Measurements from ENCODE around the gene EPN2. TPM values are rescaled to one million over a fixed set of nuclear protein-coding genes. Genes with fewer than 3 reads are reported as not detected.
"Not testable (repeated sequence)": the region's sequence is repeated elsewhere in the genome, so short reads cannot be mapped to it uniquely, and the experiment has no call there.

Gene EPN2
- total RNA-seq, 6 donors from 2014 or later = 26.3 to 64.5 (median 47.9) TPM

DNA sequence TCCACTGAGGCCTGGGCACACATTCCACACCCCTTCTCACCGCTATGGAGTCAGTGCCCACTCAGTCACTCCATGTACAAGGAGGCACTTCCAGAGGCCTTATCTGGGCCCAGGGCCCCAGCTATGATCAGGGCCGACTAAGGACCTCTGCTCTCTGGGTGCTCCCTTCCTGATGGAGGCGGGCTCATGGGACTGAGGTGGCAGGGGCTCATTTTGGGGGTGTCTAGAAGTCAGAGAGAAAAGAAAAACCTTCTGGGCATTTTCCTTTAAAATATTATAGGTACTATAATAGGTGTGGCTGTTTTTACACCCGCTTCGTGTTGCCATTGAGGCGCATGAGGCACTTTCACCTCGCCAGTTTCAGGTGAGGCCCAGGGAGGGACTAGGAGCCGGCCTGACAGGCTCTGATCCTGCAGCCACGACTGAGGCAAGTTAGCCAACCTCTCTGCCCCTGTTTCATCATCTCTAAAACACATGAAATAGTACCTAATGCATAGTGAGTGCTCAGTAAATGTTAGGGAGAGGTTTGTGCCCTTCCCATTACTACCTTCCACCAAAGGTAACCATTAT is 111.0 kb downstream of the EPN2 start:
- Histone ChIP-seq H3K27ac (no peak overlapping the region), H3K4me1 (peaks cover 0 to 6% (median 2%) of the 10 kb centered on the region in 4 donors), H3K36me3 (no peaks in the 10 kb centered on the region), H3K27me3 (no peaks in the 10 kb centered on the region), H3K4me3 (no peak overlapping the region), H3K9me3 (no peaks in the 10 kb centered on the region)
- TF ChIP-seq POLR2A (IDR thresholded peaks at IDR 0.05) (no peak), POLR2AphosphoS5 (IDR thresholded peaks at IDR 0.05) (no peak), EP300 (IDR thresholded peaks at IDR 0.05) (no peak)
- TF ChIP-seq, protein P1, sequence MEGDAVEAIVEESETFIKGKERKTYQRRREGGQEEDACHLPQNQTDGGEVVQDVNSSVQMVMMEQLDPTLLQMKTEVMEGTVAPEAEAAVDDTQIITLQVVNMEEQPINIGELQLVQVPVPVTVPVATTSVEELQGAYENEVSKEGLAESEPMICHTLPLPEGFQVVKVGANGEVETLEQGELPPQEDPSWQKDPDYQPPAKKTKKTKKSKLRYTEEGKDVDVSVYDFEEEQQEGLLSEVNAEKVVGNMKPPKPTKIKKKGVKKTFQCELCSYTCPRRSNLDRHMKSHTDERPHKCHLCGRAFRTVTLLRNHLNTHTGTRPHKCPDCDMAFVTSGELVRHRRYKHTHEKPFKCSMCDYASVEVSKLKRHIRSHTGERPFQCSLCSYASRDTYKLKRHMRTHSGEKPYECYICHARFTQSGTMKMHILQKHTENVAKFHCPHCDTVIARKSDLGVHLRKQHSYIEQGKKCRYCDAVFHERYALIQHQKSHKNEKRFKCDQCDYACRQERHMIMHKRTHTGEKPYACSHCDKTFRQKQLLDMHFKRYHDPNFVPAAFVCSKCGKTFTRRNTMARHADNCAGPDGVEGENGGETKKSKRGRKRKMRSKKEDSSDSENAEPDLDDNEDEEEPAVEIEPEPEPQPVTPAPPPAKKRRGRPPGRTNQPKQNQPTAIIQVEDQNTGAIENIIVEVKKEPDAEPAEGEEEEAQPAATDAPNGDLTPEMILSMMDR (IDR thresholded peaks at IDR 0.05) = no peak
- WGBS, 2 donors = 80 to 88% methylated on average over 9 of the region's 9 CpGs
- ATAC-seq (ENCODE audit: low FRiP score in 2 of 2) = no peak
- no peak for DNase-seq

DNA sequence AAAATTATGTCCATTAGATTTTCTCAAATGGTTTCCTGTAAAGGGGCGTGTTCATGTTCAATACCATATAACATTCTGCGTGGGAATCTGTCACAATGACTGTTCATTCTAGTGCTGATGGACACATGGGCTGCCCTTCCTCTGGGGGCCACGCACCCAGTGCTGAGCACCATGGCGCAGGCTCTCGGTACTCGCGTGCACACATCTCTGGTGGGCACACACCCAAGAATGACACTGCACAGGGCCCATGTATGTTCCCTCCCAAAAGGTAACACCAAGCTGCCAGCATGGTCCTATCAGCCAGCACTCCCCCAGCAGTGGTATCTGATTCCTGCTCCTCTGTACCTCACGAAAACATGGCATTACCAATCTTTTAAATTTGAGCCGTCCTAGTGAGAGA is 111.6 kb downstream of the EPN2 start:
- Histone ChIP-seq H3K27ac (no peak overlapping the region), H3K27me3 (no peaks in the 10 kb centered on the region), H3K9me3 (no peaks in the 10 kb centered on the region), H3K4me3 (no peak overlapping the region), H3K4me1 (peaks cover 0 to 6% (median 2%) of the 10 kb centered on the region in 4 donors), H3K36me3 (no peaks in the 10 kb centered on the region)
- DNase-seq (peak in 1 of 2 donors; percentile 17), ATAC-seq (ENCODE audit: low FRiP score in 2 of 2) (no peak)
- 94% methylated on average over 8 to 9 of the region's 9 CpGs for WGBS, 2 donors
- TF ChIP-seq, protein P1 (IDR thresholded peaks at IDR 0.05) = no peak
- TF ChIP-seq EP300 (IDR thresholded peaks at IDR 0.05) = no peak

DNA sequence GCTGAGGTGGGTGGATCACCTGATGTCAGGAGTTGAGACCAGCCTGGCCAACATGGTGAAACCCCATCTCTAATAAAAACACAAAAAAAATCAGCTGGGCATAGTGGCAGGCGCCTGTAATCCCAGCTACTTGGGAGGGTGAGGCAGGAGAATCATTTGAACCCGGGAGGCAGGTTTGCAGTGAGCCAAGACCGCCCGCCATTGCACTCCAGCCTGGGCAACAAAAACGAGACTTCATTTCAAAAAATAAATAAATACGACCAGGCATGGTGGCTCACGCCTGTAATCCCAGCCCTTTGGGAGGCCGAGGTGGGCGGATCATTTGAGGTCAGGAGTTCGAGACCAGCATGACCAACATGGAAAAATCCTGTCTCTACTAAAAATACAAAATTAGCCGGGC is 116.2 kb downstream of the EPN2 start:
- H3K36me3 ChIP-seq; ATAC-seq (ENCODE audit: low FRiP score in 2 of 2); H3K27ac ChIP-seq; H3K4me1 ChIP-seq; DNase-seq; H3K9me3 ChIP-seq; H3K4me3 ChIP-seq; H3K27me3 ChIP-seq: not testable (repeated sequence)
- WGBS, 2 donors = 96% methylated on average over 11 of the region's 11 CpGs

DNA sequence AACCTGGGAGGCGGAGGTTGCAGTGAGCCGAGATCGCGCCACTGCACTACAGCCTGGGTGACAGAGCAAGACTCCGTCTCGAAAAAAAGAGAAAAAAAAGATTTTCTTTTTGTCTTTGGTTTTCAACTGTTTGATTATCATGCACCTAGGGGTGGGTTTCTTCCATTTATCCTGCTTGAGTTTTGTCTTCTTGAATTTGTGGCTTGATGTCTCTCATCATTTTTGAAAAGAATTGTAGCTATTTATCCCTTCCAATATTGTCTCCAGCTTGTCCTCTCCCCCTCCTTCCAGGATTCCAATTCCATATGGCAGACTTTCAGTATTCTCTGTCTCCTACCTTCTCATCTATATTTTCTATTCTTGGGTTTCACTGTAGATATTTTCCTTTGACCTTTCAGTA is 117.6 kb downstream of the EPN2 start:
- Histone ChIP-seq H3K36me3 (peaks cover 0 to 3% (median 0%) of the 10 kb centered on the region in 4 donors), H3K27me3 (no peaks in the 10 kb centered on the region), H3K9me3 (no peaks in the 10 kb centered on the region), H3K4me1 (no peaks in the 10 kb centered on the region), H3K27ac (no peak overlapping the region), H3K4me3 (no peak overlapping the region)
- DNase-seq = no peak
- no peak for TF ChIP-seq EP300 (IDR thresholded peaks at IDR 0.05)
- no peak for TF ChIP-seq POLR2AphosphoS5 (IDR thresholded peaks at IDR 0.05)
- no peak for TF ChIP-seq POLR2A (IDR thresholded peaks at IDR 0.05)
- TF ChIP-seq, protein P1 (IDR thresholded peaks at IDR 0.05) = no peak
- no peak for ATAC-seq (ENCODE audit: low FRiP score in 2 of 2)
- WGBS, 2 donors = 79 to 93% methylated on average over 6 of the region's 6 CpGs

DNA sequence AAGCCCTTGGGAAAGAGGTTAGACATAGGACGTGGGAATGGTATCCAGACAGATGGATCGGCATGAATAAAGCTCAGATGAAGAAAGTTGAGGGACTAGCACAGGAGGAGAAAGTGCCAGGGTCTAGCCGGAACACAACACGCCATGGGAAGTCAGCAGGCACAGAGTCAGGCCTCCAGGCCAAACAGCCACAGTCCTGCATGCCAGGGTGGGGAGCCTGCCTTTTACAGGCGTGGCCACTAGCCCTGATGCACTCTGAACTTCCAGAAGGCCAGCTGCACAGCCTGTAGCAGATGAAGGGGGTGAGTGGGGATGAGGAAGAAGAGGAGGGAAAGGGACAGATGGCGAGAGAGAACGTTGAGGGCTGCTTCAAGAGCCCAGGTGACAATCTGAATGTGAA is 120.2 kb downstream of the EPN2 start:
- Histone ChIP-seq H3K4me3 (no peak overlapping the region), H3K36me3 (peaks cover 0 to 3% (median 0%) of the 10 kb centered on the region in 4 donors), H3K9me3 (no peaks in the 10 kb centered on the region), H3K27ac (no peak overlapping the region), H3K4me1 (peaks cover 7 to 10% (median 8%) of the 10 kb centered on the region in 4 donors), H3K27me3 (no peaks in the 10 kb centered on the region)
- 86 to 87% methylated on average over 7 of the region's 7 CpGs for WGBS, 2 donors
- TF ChIP-seq EP300 (IDR thresholded peaks at IDR 0.05) (no peak), POLR2AphosphoS5 (IDR thresholded peaks at IDR 0.05) (no peak), POLR2A (IDR thresholded peaks at IDR 0.05) (no peak)
- TF ChIP-seq, protein P1 (IDR thresholded peaks at IDR 0.05) = no peak
- ATAC-seq (ENCODE audit: low FRiP score in 2 of 2) = no peak
- peak in 1 of 2 donors; percentile 3 for DNase-seq
